Measurements from ENCODE around the gene KDM4C. TPM values are rescaled to one million over a fixed set of nuclear protein-coding genes. Genes with fewer than 3 reads are reported as not detected.
A peak's percentile ranks its signal among the peaks of the same experiment; 100 is the strongest.

Gene KDM4C
- polyA plus RNA-seq, 2 of the 4 experiments (the other 2 are of a cell fraction), result 9.6 to 15.6 TPM

DNA sequence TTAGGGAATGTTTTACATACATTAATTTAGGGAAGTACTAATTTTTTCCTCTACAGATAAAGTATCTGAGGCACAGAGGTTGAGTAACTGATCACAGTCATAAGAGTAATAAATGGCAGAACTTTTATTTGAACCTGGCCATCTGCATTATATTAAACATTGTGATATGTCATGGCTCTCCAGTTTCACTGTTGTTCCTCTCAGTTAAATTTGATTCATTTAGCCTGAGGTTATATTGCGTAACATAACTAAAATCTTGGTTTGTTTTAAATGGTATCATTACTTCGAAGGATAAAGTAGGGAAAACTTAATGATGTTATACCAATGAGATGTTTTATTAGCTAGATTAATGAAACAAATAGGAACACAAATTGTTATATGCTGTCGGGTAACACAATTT, 284.4 kb downstream of the KDM4C start:
- TF ChIP-seq, protein P1, sequence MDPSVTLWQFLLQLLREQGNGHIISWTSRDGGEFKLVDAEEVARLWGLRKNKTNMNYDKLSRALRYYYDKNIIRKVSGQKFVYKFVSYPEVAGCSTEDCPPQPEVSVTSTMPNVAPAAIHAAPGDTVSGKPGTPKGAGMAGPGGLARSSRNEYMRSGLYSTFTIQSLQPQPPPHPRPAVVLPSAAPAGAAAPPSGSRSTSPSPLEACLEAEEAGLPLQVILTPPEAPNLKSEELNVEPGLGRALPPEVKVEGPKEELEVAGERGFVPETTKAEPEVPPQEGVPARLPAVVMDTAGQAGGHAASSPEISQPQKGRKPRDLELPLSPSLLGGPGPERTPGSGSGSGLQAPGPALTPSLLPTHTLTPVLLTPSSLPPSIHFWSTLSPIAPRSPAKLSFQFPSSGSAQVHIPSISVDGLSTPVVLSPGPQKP (IDR thresholded peaks at IDR 0.05; ENCODE audit: low read depth, low read length), result no peak
- TF ChIP-seq MAFK (IDR thresholded peaks at IDR 0.05; ENCODE audit: partially characterized antibody) (no peak), CEBPB (IDR thresholded peaks at IDR 0.05) (peak in 1 of 2 experiments; percentile 14; a peak in 2 of 4 replicates)
- TF ChIP-seq, protein P2, sequence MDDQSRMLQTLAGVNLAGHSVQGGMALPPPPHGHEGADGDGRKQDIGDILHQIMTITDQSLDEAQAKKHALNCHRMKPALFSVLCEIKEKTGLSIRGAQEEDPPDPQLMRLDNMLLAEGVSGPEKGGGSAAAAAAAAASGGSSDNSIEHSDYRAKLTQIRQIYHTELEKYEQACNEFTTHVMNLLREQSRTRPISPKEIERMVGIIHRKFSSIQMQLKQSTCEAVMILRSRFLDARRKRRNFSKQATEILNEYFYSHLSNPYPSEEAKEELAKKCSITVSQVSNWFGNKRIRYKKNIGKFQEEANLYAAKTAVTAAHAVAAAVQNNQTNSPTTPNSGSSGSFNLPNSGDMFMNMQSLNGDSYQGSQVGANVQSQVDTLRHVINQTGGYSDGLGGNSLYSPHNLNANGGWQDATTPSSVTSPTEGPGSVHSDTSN (IDR thresholded peaks at IDR 0.05), result no peak
- ATAC-seq (no peak), DNase-seq (ENCODE audit: low read depth in 1 of 2, low spot score in 1 of 2) (no peak), FAIRE-seq (no peak)
- no peaks in the 10 kb centered on the region for H3K9me3 ChIP-seq
- H3K4me1 ChIP-seq, result no peaks in the 10 kb centered on the region
- WGBS (ENCODE audit: missing lambda C conversion rate), result 85% methylated on average over 3 of the region's 3 CpGs
- H3K4me3 ChIP-seq, result no peak overlapping the region
- no peak overlapping the region for H3K4me2 ChIP-seq
- ChIA-PET POLR2A (no interaction called here), CTCF (no interaction called here)
- H3K27ac ChIP-seq, result no peak overlapping the region

DNA sequence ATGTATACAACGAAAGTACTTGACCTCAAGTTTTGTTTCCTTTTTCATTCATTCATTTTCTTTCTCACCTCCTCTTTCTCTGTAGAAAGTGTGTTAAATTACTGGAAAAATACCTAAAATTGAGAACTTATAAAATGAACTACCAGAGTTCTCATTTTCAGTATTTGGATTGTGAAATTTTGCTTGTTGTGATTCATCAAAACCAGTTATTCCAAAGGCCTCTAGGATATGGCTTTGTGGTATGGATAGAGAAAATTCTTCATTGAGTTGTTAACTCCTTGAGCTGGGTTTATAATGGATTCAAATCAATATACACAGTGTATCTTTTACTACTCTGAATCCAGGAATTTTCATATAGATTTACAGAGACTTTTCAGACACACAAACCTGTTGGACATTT, 287.6 kb downstream of the KDM4C start:
- DNase-seq (ENCODE audit: low read depth in 1 of 2, low spot score in 1 of 2) (no peak), ATAC-seq (no peak), FAIRE-seq (no peak)
- WGBS (ENCODE audit: missing lambda C conversion rate), result 95% methylated on average over 1 of the region's 1 CpG
- ChIA-PET CTCF (interaction anchor here (1.1 to 1.7 kb wide), 2 partner anchors 12 to 218 kb away, joined by 3 to 6 read pairs; no protein-coding TSS in a partner anchor), POLR2A (no interaction called here)
- H3K9me3 ChIP-seq, result no peaks in the 10 kb centered on the region
- H3K27ac ChIP-seq, result no peak overlapping the region
- no peak overlapping the region for H3K4me2 ChIP-seq
- no peaks in the 10 kb centered on the region for H3K4me1 ChIP-seq
- no peak overlapping the region for H3K4me3 ChIP-seq
- TF ChIP-seq TFCP2L1 (CRISPR knock-in tag; IDR thresholded peaks at IDR 0.05) (no peak), FOXS1 (CRISPR knock-in tag; IDR thresholded peaks at IDR 0.05) (no peak), RNF2 (IDR thresholded peaks at IDR 0.05; ENCODE audit: borderline replicate concordance, low read depth) (no peak), KDM1A (IDR thresholded peaks at IDR 0.05; ENCODE audit: low read depth) (no peak), ESRRA (IDR thresholded peaks at IDR 0.05; ENCODE audit: borderline replicate concordance, low read length) (no peak), FOSL2 (IDR thresholded peaks at IDR 0.05) (no peak), FOSL2 (CRISPR knock-in tag; IDR thresholded peaks at IDR 0.05) (no peak), MYC (IDR thresholded peaks at IDR 0.05; ENCODE audit: borderline replicate concordance, low read length) (no peak), POLR2AphosphoS2 (conservative IDR thresholded peaks at IDR 0.05; ENCODE audit: low read length) (no peak), RAD21 (conservative IDR thresholded peaks at IDR 0.05 in 1 of 2, IDR thresholded peaks at IDR 0.05 in 1 of 2) (no peak), MAFK (IDR thresholded peaks at IDR 0.05; ENCODE audit: partially characterized antibody) (no peak), EHF (CRISPR knock-in tag; IDR thresholded peaks at IDR 0.05) (no peak), BHLHE40 (IDR thresholded peaks at IDR 0.05; ENCODE audit: low read depth, low read length) (no peak), SMC3 (IDR thresholded peaks at IDR 0.05) (no peak), RCOR1 (IDR thresholded peaks at IDR 0.05; ENCODE audit: low read depth, low read length) (no peak), CHD2 (IDR thresholded peaks at IDR 0.05; ENCODE audit: low read length, partially characterized antibody) (no peak), ZC3H11A (IDR thresholded peaks at IDR 0.05) (no peak), POLR2A (IDR thresholded peaks at IDR 0.05; ENCODE audit: low read length) (no peak)
- TF ChIP-seq, protein P3, sequence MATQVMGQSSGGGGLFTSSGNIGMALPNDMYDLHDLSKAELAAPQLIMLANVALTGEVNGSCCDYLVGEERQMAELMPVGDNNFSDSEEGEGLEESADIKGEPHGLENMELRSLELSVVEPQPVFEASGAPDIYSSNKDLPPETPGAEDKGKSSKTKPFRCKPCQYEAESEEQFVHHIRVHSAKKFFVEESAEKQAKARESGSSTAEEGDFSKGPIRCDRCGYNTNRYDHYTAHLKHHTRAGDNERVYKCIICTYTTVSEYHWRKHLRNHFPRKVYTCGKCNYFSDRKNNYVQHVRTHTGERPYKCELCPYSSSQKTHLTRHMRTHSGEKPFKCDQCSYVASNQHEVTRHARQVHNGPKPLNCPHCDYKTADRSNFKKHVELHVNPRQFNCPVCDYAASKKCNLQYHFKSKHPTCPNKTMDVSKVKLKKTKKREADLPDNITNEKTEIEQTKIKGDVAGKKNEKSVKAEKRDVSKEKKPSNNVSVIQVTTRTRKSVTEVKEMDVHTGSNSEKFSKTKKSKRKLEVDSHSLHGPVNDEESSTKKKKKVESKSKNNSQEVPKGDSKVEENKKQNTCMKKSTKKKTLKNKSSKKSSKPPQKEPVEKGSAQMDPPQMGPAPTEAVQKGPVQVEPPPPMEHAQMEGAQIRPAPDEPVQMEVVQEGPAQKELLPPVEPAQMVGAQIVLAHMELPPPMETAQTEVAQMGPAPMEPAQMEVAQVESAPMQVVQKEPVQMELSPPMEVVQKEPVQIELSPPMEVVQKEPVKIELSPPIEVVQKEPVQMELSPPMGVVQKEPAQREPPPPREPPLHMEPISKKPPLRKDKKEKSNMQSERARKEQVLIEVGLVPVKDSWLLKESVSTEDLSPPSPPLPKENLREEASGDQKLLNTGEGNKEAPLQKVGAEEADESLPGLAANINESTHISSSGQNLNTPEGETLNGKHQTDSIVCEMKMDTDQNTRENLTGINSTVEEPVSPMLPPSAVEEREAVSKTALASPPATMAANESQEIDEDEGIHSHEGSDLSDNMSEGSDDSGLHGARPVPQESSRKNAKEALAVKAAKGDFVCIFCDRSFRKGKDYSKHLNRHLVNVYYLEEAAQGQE (IDR thresholded peaks at IDR 0.05), result no peak
- TF ChIP-seq, protein P4, sequence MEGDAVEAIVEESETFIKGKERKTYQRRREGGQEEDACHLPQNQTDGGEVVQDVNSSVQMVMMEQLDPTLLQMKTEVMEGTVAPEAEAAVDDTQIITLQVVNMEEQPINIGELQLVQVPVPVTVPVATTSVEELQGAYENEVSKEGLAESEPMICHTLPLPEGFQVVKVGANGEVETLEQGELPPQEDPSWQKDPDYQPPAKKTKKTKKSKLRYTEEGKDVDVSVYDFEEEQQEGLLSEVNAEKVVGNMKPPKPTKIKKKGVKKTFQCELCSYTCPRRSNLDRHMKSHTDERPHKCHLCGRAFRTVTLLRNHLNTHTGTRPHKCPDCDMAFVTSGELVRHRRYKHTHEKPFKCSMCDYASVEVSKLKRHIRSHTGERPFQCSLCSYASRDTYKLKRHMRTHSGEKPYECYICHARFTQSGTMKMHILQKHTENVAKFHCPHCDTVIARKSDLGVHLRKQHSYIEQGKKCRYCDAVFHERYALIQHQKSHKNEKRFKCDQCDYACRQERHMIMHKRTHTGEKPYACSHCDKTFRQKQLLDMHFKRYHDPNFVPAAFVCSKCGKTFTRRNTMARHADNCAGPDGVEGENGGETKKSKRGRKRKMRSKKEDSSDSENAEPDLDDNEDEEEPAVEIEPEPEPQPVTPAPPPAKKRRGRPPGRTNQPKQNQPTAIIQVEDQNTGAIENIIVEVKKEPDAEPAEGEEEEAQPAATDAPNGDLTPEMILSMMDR (IDR thresholded peaks at IDR 0.05), result no peak

Data from A549 (cell line).